K562 (cell line): Measurements from ENCODE around the gene STAP1. TPM values are rescaled to one million over a fixed set of nuclear protein-coding genes. Genes with fewer than 3 reads are reported as not detected.

Experiments used
- ATAC-seq: fragments of 200-7000 bp; cut with Tn5 transposase; 3 replicates; pipeline ENCODE4 v1.9.1; 2020; ENCODE audit warnings: moderate library complexity
- BruUV-seq: library from RNA; stranded (reverse); fragments of 400-500 nt; replicated peaks from 2 replicates; lab custom pipeline; 2021; lab: Mats Ljungman, UMichigan
- CTCF ChIA-PET: fragments of 300-600 bp; formaldehyde crosslinking; extraction: SDS; loops from one replicate; lab custom pipeline; 2021; ENCODE audit warnings: low intra/inter-chr PET ratio; lab: Yijun Ruan, JAX
- POLR2A ChIA-PET: fragments of 300-600, 350-650 bp; sonication (Branson Sonifier 250); formaldehyde crosslinking; extraction: SDS; loops from one replicate; lab custom pipeline; 2021; ENCODE audit warnings: antibody characterized with exemption, inconsistent platforms; lab: Yijun Ruan, JAX
- DNase-seq, 4 experiments: peaks; one replicate each; pipeline versions ENCODE4 v3.0.0 to v3.0.0-alpha.2; 2011 to 2018; ENCODE audit warnings: low spot score in 3 of 4, mixed read lengths in 3 of 4; ENCODE audit errors: extremely low read depth in 1 of 4
- FAIRE-seq: peaks from 2 replicates; lab custom pipeline; 2011; peaks lifted over from hg19 to GRCh38; lab: Jason Lieb, UNC
- H2AFZ ChIP-seq: 2 replicates; pipeline ENCODE4 v1.6.0; 2011; ENCODE audit warnings: low read depth, low read length, control low read depth, inconsistent platforms
- H3K27ac ChIP-seq: fragments of 200-600 bp; 3 replicates; pipeline ENCODE4 v1.8.0; 2011; ENCODE audit warnings: low read depth, mild to moderate bottlenecking, control low read depth, inconsistent platforms, low read length, moderate library complexity, mixed read lengths; ENCODE audit errors: extremely low read depth
- H3K27me3 ChIP-seq, 2 experiments: fragments of 300-600 bp in 1 of 2; 2 replicates in 1 of 2; 3 replicates in 1 of 2; pipeline versions ENCODE4 v1.6.0 to v1.8.0; 2011; ENCODE audit warnings: inconsistent platforms in 2 of 2, low read length in 2 of 2, mild to moderate bottlenecking in 1 of 2, mixed read lengths in 1 of 2, moderate library complexity in 1 of 2; ENCODE audit not compliant: control insufficient read depth in 2 of 2, insufficient read depth in 2 of 2
- H3K36me3 ChIP-seq: fragments of 300-600 bp; 3 replicates; pipeline ENCODE4 v1.8.0; 2011; ENCODE audit warnings: mild to moderate bottlenecking, low read length, inconsistent platforms; ENCODE audit not compliant: control insufficient read depth, insufficient read depth
- H3K4me1 ChIP-seq, 2 experiments: fragments of 200-600 bp in 1 of 2; replicated peaks in 1 of 2; 2 replicates in 1 of 2; 3 replicates in 1 of 2; pipeline versions ENCODE4 v1.5.1 to v1.8.0; 2011; ENCODE audit warnings: inconsistent platforms in 2 of 2, low read length in 2 of 2, mild to moderate bottlenecking in 1 of 2, mixed read lengths in 1 of 2, moderate library complexity in 1 of 2; ENCODE audit not compliant: control insufficient read depth in 2 of 2, insufficient read depth in 2 of 2
- H3K4me2 ChIP-seq: 2 replicates; pipeline ENCODE4 v1.6.1; 2011; ENCODE audit warnings: low read length, control low read depth, inconsistent platforms, mixed read lengths; ENCODE audit not compliant: insufficient read depth
- H3K4me3 ChIP-seq: fragments of 200-600 bp; sonication (generic), shearing (Covaris generic); 2 replicates; pipeline ENCODE4 v1.5.1; 2016; ENCODE audit warnings: control low read depth, inconsistent platforms
- H3K79me2 ChIP-seq: fragments of 200-600 bp; 3 replicates; pipeline ENCODE4 v1.8.0; 2011; ENCODE audit warnings: low read length, inconsistent platforms; ENCODE audit not compliant: control insufficient read depth, insufficient read depth
- H3K9ac ChIP-seq, 2 experiments: 2 replicates each; pipeline versions ENCODE4 v1.6.0 to v1.6.1; 2011; ENCODE audit warnings: low read depth in 2 of 2, low read length in 2 of 2, control low read depth in 1 of 2, inconsistent platforms in 1 of 2, mild to moderate bottlenecking in 1 of 2, mixed read lengths in 1 of 2; ENCODE audit not compliant: insufficient read depth in 1 of 2
- H3K9me1 ChIP-seq: one replicate; pipeline ENCODE4 v1.6.0; 2011; ENCODE audit warnings: inconsistent platforms, mild to moderate bottlenecking, low read length, moderate library complexity; ENCODE audit not compliant: control insufficient read depth, insufficient read depth
- H3K9me3 ChIP-seq: replicated peaks from 2 replicates; pipeline ENCODE4 v1.5.1; 2011; ENCODE audit warnings: low read depth, low read length, inconsistent platforms; ENCODE audit not compliant: control insufficient read depth, insufficient read depth
- H4K20me1 ChIP-seq: replicated peaks from 2 replicates; pipeline ENCODE4 v1.6.1; 2011; ENCODE audit warnings: low read length, inconsistent platforms, mixed read lengths; ENCODE audit not compliant: control insufficient read depth, insufficient read depth
- BCL6 ChIP-seq: fragments of 250-450 bp; sonication (Bioruptor Pico); IDR thresholded peaks from 2 replicates; pipeline ENCODE4 v1.4.0; 2020
- ELF2 ChIP-seq: fragments of 250-450 bp; sonication (Bioruptor Pico); IDR thresholded peaks from 2 replicates; pipeline ENCODE4 v1.5.0; 2021; ENCODE audit warnings: mild to moderate bottlenecking
- MCM3 ChIP-seq: fragments of 450-650 bp; IDR thresholded peaks from 2 replicates; pipeline ENCODE4 v1.6.1; 2016
- MIER1 ChIP-seq: fragments of 450-650 bp; IDR thresholded peaks from 2 replicates; pipeline ENCODE4 v1.6.1; 2016; ENCODE audit warnings: antibody characterized with exemption, mild to moderate bottlenecking, low read depth
- MYBL2 ChIP-seq, 2 experiments: fragments of 450-650 bp in 1 of 2; sonication (generic) in 1 of 2; formaldehyde crosslinking in 1 of 2; IDR thresholded peaks; 2 replicates each; pipeline versions ENCODE4 v1.6.1 to v1.8.1; 2017 to 2022; ENCODE audit warnings: borderline replicate concordance in 1 of 2, inconsistent platforms in 1 of 2, low read depth in 1 of 2, mild to moderate bottlenecking in 1 of 2, missing genetic modification reagents in 1 of 2, moderate library complexity in 1 of 2
- SMARCC2 ChIP-seq: fragments of 450-650 bp; IDR thresholded peaks from 2 replicates; pipeline ENCODE4 v1.6.1; 2017; ENCODE audit warnings: antibody characterized with exemption, moderate library complexity, mild to moderate bottlenecking, low read depth
- ZBTB7A ChIP-seq: IDR thresholded peaks from 2 replicates; pipeline ENCODE4 v1.6.1; 2011; ENCODE audit warnings: low read depth, mild to moderate bottlenecking, low read length, moderate library complexity, borderline replicate concordance; ENCODE audit not compliant: control insufficient read depth
- ZNF347 ChIP-seq: fragments of 450-650 bp; formaldehyde crosslinking; IDR thresholded peaks from 2 replicates; pipeline ENCODE4 v1.4.0; 2020; ENCODE audit warnings: low read depth, mild to moderate bottlenecking, moderate library complexity
- ZNF57 ChIP-seq: fragments of 450-650 bp; formaldehyde crosslinking; IDR thresholded peaks from 2 replicates; pipeline ENCODE4 v1.4.0; 2020; ENCODE audit warnings: mild to moderate bottlenecking, moderate library complexity
- WGBS: fragments of 100-300 bp; shearing (Covaris generic); methylation state at CpG from one replicate; pipeline ENCODE4 v1.1.6; 2016; ENCODE audit warnings: low coverage, mixed read lengths; ENCODE audit not compliant: insufficient coverage; ENCODE audit errors: missing lambda C conversion rate; 5-methylcytosine and 5-hydroxymethylcytosine counted together
- in situ Hi-C: fragments of 300-500 bp; cut with MboI; formaldehyde crosslinking; loops from 4 replicates; pipeline ENCODE4 v1.15.0; 2018; ENCODE audit warnings: inconsistent platforms, mixed read lengths
- intact Hi-C: fragments of 100-400 bp; cut with micrococcal nuclease; formaldehyde crosslinking; loops from 2 replicates; pipeline ENCODE4 v1.14.2; 2022
- polyA plus RNA-seq, 8 experiments: library from polyadenylated mRNA; depleted of rRNA in 4 of 8; stranded (reverse) in 5 of 8; unstranded in 3 of 8; fragments of >200 nt; fragmentation: Nextera tagmentation in 2 of 8; fragmentation: Illumina TruSeq in 1 of 8; extraction: Ambion mirVana in 2 of 8; extraction: Trizol in 1 of 8; gene quantifications; 2 replicates each; pipeline versions ENCODE4 v1.2.1 to v1.2.3, GENCODE V29; 2011 to 2014; ENCODE audit warnings: inconsistent platforms in 1 of 8, missing spikeins in 1 of 8
- total RNA-seq, 7 experiments: library from RNA; depleted of rRNA in 6 of 7; stranded (reverse); fragments of >200 nt in 6 of 7; fragmentation: Illumina TruSeq in 2 of 7; extraction: Trizol in 2 of 7; gene quantifications; 2 replicates each; pipeline versions ENCODE4 v1.2.1 to v1.2.3, GENCODE V29; 2011 to 2021; ENCODE audit warnings: low replicate concordance in 1 of 7
- TF ChIP-seq, protein P1 (sequence below): sonication (generic); formaldehyde crosslinking; IDR thresholded peaks from 2 replicates; pipeline ENCODE4 v1.4.0; 2020; ENCODE audit warnings: mild to moderate bottlenecking, missing genetic modification reagents
- TF ChIP-seq, protein P2 (sequence below): IDR thresholded peaks from 2 replicates; pipeline ENCODE4 v1.6.1; 2012; ENCODE audit warnings: low read depth, low read length, improper control_type of control experiment, borderline replicate concordance
- TF ChIP-seq, protein P3 (sequence below): IDR thresholded peaks from 2 replicates; pipeline ENCODE4 v1.6.1; 2016; ENCODE audit warnings: missing genetic modification characterization, missing compliant biosample characterization

The STAP1 gene
- total and polyA plus RNA-seq, 9 of the 15 experiments (the other 6 are each of a cell fraction or from before 2014, with no cell fraction given): 0.50 to 5.6 (median 1.4) TPM

DNA sequence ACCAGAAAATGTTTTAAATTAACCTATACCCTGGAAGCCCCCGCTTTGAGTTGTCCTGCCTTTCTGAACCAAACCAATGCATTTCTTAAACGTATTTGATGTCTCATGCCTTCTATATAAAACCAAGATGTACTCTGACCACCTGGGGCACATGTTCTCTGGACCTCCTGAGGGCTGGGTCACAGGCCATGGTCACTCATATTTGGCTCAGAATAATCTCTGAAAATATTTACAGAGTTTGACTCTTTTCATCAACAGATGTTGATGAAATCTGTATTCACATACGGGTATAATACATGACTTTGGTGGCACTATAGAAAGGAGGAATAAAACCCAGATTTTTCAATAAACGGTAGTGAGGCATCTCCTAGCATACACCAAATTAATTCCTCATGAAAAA lies 55.7 kb downstream of the STAP1 start:
- Histone ChIP-seq H3K9ac (no peak overlapping the region), H3K9me3 (no peaks in the 10 kb centered on the region), H4K20me1 (no peaks in the 10 kb centered on the region), H2AFZ (no peak overlapping the region), H3K27ac (no peak overlapping the region), H3K4me2 (no peak overlapping the region), H3K79me2 (no peaks in the 10 kb centered on the region), H3K36me3 (peaks cover 38% of the 10 kb centered on the region), H3K4me3 (no peak overlapping the region), H3K27me3 (no peaks in the 10 kb centered on the region), H3K4me1 (no peaks in the 10 kb centered on the region), H3K9me1 (no peaks in the 10 kb centered on the region)
- intact Hi-C loops (no loop called here), in situ Hi-C loops (no loop called here)
- ChIA-PET POLR2A (no interaction called here), CTCF (no interaction called here)
- no peak for FAIRE-seq
- TF ChIP-seq SMARCC2: no peak
- no peak for TF ChIP-seq MYBL2 (IDR thresholded peaks at IDR 0.05; ENCODE audit: low read depth)
- no peak for TF ChIP-seq MYBL2 (CRISPR knock-in tag; IDR thresholded peaks at IDR 0.05; ENCODE audit: borderline replicate concordance)
- TF ChIP-seq ELF2: no peak
- TF ChIP-seq ZNF57 (CRISPR knock-in tag): no peak
- no peak for TF ChIP-seq ZNF347 (CRISPR knock-in tag)
- TF ChIP-seq, protein P1, sequence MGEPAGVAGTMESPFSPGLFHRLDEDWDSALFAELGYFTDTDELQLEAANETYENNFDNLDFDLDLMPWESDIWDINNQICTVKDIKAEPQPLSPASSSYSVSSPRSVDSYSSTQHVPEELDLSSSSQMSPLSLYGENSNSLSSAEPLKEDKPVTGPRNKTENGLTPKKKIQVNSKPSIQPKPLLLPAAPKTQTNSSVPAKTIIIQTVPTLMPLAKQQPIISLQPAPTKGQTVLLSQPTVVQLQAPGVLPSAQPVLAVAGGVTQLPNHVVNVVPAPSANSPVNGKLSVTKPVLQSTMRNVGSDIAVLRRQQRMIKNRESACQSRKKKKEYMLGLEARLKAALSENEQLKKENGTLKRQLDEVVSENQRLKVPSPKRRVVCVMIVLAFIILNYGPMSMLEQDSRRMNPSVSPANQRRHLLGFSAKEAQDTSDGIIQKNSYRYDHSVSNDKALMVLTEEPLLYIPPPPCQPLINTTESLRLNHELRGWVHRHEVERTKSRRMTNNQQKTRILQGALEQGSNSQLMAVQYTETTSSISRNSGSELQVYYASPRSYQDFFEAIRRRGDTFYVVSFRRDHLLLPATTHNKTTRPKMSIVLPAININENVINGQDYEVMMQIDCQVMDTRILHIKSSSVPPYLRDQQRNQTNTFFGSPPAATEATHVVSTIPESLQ: no peak
- no peak for TF ChIP-seq MCM3
- TF ChIP-seq ZBTB7A: no peak
- no peak for TF ChIP-seq BCL6
- TF ChIP-seq, protein P2, sequence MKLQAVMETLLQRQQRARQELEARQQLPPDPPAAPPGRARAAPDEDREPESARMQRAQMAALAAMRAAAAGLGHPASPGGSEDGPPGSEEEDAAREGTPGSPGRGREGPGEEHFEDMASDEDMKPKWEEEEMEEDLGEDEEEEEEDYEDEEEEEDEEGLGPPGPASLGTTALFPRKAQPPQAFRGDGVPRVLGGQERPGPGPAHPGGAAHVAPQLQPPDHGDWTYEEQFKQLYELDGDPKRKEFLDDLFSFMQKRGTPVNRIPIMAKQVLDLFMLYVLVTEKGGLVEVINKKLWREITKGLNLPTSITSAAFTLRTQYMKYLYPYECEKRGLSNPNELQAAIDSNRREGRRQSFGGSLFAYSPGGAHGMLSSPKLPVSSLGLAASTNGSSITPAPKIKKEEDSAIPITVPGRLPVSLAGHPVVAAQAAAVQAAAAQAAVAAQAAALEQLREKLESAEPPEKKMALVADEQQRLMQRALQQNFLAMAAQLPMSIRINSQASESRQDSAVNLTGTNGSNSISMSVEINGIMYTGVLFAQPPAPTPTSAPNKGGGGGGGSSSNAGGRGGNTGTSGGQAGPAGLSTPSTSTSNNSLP: no peak
- TF ChIP-seq, protein P3, sequence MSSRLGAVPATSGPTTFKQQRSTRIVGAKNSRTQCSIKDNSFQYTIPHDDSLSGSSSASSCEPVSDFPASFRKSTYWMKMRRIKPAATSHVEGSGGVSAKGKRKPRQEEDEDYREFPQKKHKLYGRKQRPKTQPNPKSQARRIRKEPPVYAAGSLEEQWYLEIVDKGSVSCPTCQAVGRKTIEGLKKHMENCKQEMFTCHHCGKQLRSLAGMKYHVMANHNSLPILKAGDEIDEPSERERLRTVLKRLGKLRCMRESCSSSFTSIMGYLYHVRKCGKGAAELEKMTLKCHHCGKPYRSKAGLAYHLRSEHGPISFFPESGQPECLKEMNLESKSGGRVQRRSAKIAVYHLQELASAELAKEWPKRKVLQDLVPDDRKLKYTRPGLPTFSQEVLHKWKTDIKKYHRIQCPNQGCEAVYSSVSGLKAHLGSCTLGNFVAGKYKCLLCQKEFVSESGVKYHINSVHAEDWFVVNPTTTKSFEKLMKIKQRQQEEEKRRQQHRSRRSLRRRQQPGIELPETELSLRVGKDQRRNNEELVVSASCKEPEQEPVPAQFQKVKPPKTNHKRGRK (tag): no peak
- TF ChIP-seq MIER1: no peak
- ATAC-seq: no peak
- BruUV-seq: no TSS peak
- no peak for DNase-seq
- 71% methylated on average over 4 of the region's 4 CpGs for WGBS
